K562 (cell line): ENCODE data around the gene MCOLN2. TPM values are rescaled to one million over a fixed set of nuclear protein-coding genes. Genes with fewer than 3 reads are reported as not detected.

ENCODE experiments used
- ATAC-seq: fragments of 200-7000 bp; cut with Tn5 transposase; 3 replicates; pipeline ENCODE4 v1.9.1; 2020; ENCODE audit warnings: moderate library complexity
- BruUV-seq: library from RNA; stranded (reverse); fragments of 400-500 nt; replicated peaks from 2 replicates; lab custom pipeline; 2021; lab: Mats Ljungman, UMichigan
- CTCF ChIA-PET: fragments of 300-600 bp; formaldehyde crosslinking; extraction: SDS; loops from one replicate; lab custom pipeline; 2021; ENCODE audit warnings: low intra/inter-chr PET ratio; lab: Yijun Ruan, JAX
- POLR2A ChIA-PET: fragments of 300-600, 350-650 bp; sonication (Branson Sonifier 250); formaldehyde crosslinking; extraction: SDS; loops from one replicate; lab custom pipeline; 2021; ENCODE audit warnings: antibody characterized with exemption, inconsistent platforms; lab: Yijun Ruan, JAX
- DNase-seq, 4 experiments: peaks; one replicate each; pipeline versions ENCODE4 v3.0.0 to v3.0.0-alpha.2; 2011 to 2018; ENCODE audit warnings: low spot score in 3 of 4, mixed read lengths in 3 of 4; ENCODE audit errors: extremely low read depth in 1 of 4
- FAIRE-seq: peaks from 2 replicates; lab custom pipeline; 2011; peaks lifted over from hg19 to GRCh38; lab: Jason Lieb, UNC
- H2AFZ ChIP-seq: 2 replicates; pipeline ENCODE4 v1.6.0; 2011; ENCODE audit warnings: low read depth, low read length, control low read depth, inconsistent platforms
- H3K27ac ChIP-seq: fragments of 200-600 bp; 3 replicates; pipeline ENCODE4 v1.8.0; 2011; ENCODE audit warnings: low read depth, mild to moderate bottlenecking, control low read depth, inconsistent platforms, low read length, moderate library complexity, mixed read lengths; ENCODE audit errors: extremely low read depth
- H3K27me3 ChIP-seq, 2 experiments: fragments of 300-600 bp in 1 of 2; 2 replicates in 1 of 2; 3 replicates in 1 of 2; pipeline versions ENCODE4 v1.6.0 to v1.8.0; 2011; ENCODE audit warnings: inconsistent platforms in 2 of 2, low read length in 2 of 2, mild to moderate bottlenecking in 1 of 2, mixed read lengths in 1 of 2, moderate library complexity in 1 of 2; ENCODE audit not compliant: control insufficient read depth in 2 of 2, insufficient read depth in 2 of 2
- H3K36me3 ChIP-seq: fragments of 300-600 bp; 3 replicates; pipeline ENCODE4 v1.8.0; 2011; ENCODE audit warnings: mild to moderate bottlenecking, low read length, inconsistent platforms; ENCODE audit not compliant: control insufficient read depth, insufficient read depth
- H3K4me1 ChIP-seq, 2 experiments: fragments of 200-600 bp in 1 of 2; replicated peaks in 1 of 2; 2 replicates in 1 of 2; 3 replicates in 1 of 2; pipeline versions ENCODE4 v1.5.1 to v1.8.0; 2011; ENCODE audit warnings: inconsistent platforms in 2 of 2, low read length in 2 of 2, mild to moderate bottlenecking in 1 of 2, mixed read lengths in 1 of 2, moderate library complexity in 1 of 2; ENCODE audit not compliant: control insufficient read depth in 2 of 2, insufficient read depth in 2 of 2
- H3K4me2 ChIP-seq: 2 replicates; pipeline ENCODE4 v1.6.1; 2011; ENCODE audit warnings: low read length, control low read depth, inconsistent platforms, mixed read lengths; ENCODE audit not compliant: insufficient read depth
- H3K4me3 ChIP-seq: fragments of 200-600 bp; sonication (generic), shearing (Covaris generic); 2 replicates; pipeline ENCODE4 v1.5.1; 2016; ENCODE audit warnings: control low read depth, inconsistent platforms
- H3K79me2 ChIP-seq: fragments of 200-600 bp; 3 replicates; pipeline ENCODE4 v1.8.0; 2011; ENCODE audit warnings: low read length, inconsistent platforms; ENCODE audit not compliant: control insufficient read depth, insufficient read depth
- H3K9ac ChIP-seq, 2 experiments: 2 replicates each; pipeline versions ENCODE4 v1.6.0 to v1.6.1; 2011; ENCODE audit warnings: low read depth in 2 of 2, low read length in 2 of 2, control low read depth in 1 of 2, inconsistent platforms in 1 of 2, mild to moderate bottlenecking in 1 of 2, mixed read lengths in 1 of 2; ENCODE audit not compliant: insufficient read depth in 1 of 2
- H3K9me1 ChIP-seq: one replicate; pipeline ENCODE4 v1.6.0; 2011; ENCODE audit warnings: inconsistent platforms, mild to moderate bottlenecking, low read length, moderate library complexity; ENCODE audit not compliant: control insufficient read depth, insufficient read depth
- H3K9me3 ChIP-seq: replicated peaks from 2 replicates; pipeline ENCODE4 v1.5.1; 2011; ENCODE audit warnings: low read depth, low read length, inconsistent platforms; ENCODE audit not compliant: control insufficient read depth, insufficient read depth
- H4K20me1 ChIP-seq: replicated peaks from 2 replicates; pipeline ENCODE4 v1.6.1; 2011; ENCODE audit warnings: low read length, inconsistent platforms, mixed read lengths; ENCODE audit not compliant: control insufficient read depth, insufficient read depth
- CBFA2T2 ChIP-seq: fragments of 450-650 bp; conservative IDR thresholded peaks from 2 replicates; pipeline ENCODE4 v1.6.1; 2017; ENCODE audit warnings: mild to moderate bottlenecking
- E2F6 ChIP-seq, 2 experiments: IDR thresholded peaks; 2 replicates each; pipeline ENCODE4 v1.6.1; 2011; ENCODE audit warnings: borderline replicate concordance in 1 of 2, control low read depth in 1 of 2, low read depth in 1 of 2, low read length in 1 of 2, mild to moderate bottlenecking in 1 of 2, mixed read lengths in 1 of 2, moderate library complexity in 1 of 2; ENCODE audit not compliant: insufficient read depth in 1 of 2, insufficient read length in 1 of 2, poor library complexity in 1 of 2, severe bottlenecking in 1 of 2; ENCODE audit errors: extremely low read depth in 1 of 2
- FOXP4 ChIP-seq: sonication (generic); formaldehyde crosslinking; IDR thresholded peaks from 2 replicates; pipeline ENCODE4 v1.8.0; 2022; ENCODE audit warnings: mild to moderate bottlenecking, missing genetic modification reagents, borderline replicate concordance
- WGBS: fragments of 100-300 bp; shearing (Covaris generic); methylation state at CpG from one replicate; pipeline ENCODE4 v1.1.6; 2016; ENCODE audit warnings: low coverage, mixed read lengths; ENCODE audit not compliant: insufficient coverage; ENCODE audit errors: missing lambda C conversion rate; 5-methylcytosine and 5-hydroxymethylcytosine counted together
- in situ Hi-C: fragments of 300-500 bp; cut with MboI; formaldehyde crosslinking; loops from 4 replicates; pipeline ENCODE4 v1.15.0; 2018; ENCODE audit warnings: inconsistent platforms, mixed read lengths
- intact Hi-C: fragments of 100-400 bp; cut with micrococcal nuclease; formaldehyde crosslinking; loops from 2 replicates; pipeline ENCODE4 v1.14.2; 2022
- polyA plus RNA-seq, 8 experiments: library from polyadenylated mRNA; depleted of rRNA in 4 of 8; stranded (reverse) in 5 of 8; unstranded in 3 of 8; fragments of >200 nt; fragmentation: Nextera tagmentation in 2 of 8; fragmentation: Illumina TruSeq in 1 of 8; extraction: Ambion mirVana in 2 of 8; extraction: Trizol in 1 of 8; gene quantifications; 2 replicates each; pipeline versions ENCODE4 v1.2.1 to v1.2.3, GENCODE V29; 2011 to 2014; ENCODE audit warnings: inconsistent platforms in 1 of 8, missing spikeins in 1 of 8
- total RNA-seq, 7 experiments: library from RNA; depleted of rRNA in 6 of 7; stranded (reverse); fragments of >200 nt in 6 of 7; fragmentation: Illumina TruSeq in 2 of 7; extraction: Trizol in 2 of 7; gene quantifications; 2 replicates each; pipeline versions ENCODE4 v1.2.1 to v1.2.3, GENCODE V29; 2011 to 2021; ENCODE audit warnings: low replicate concordance in 1 of 7

MCOLN2 gene
- total and polyA plus RNA-seq, 9 of the 15 experiments (the other 6 are each of a cell fraction or from before 2014, with no cell fraction given), result 0.18 TPM; not detected in 8

GRCh38 chr1:84919461-84919970, 77.4 kb downstream of the MCOLN2 start:
- Histone ChIP-seq H3K9me1 (no peaks in the 10 kb centered on the region), H3K27me3 (no peaks in the 10 kb centered on the region), H3K4me1 (no peaks in the 10 kb centered on the region), H3K4me2 (no peak overlapping the region), H3K9ac (no peak overlapping the region), H4K20me1 (no peaks in the 10 kb centered on the region), H3K27ac (no peak overlapping the region), H3K4me3 (no peak overlapping the region), H3K79me2 (no peaks in the 10 kb centered on the region), H3K36me3 (no peaks in the 10 kb centered on the region), H3K9me3 (no peaks in the 10 kb centered on the region), H2AFZ (no peak overlapping the region)
- intact Hi-C loops (no loop called here), in situ Hi-C loops (no loop called here)
- ATAC-seq (no peak), FAIRE-seq (no peak), DNase-seq (no peak)
- ChIA-PET POLR2A (no interaction called here), CTCF (no interaction called here)
- TF ChIP-seq E2F6 (IDR thresholded peaks at IDR 0.05; ENCODE audit: borderline replicate concordance in 1 of 2, extremely low read depth in 1 of 2, insufficient read depth in 1 of 2, insufficient read length in 1 of 2, low read depth in 1 of 2, low read length in 1 of 2, poor library complexity in 1 of 2, severe bottlenecking in 1 of 2) (no peak), CBFA2T2 (no peak), FOXP4 (CRISPR knock-in tag) (no peak)
- BruUV-seq, result no TSS peak
- WGBS, result 0% methylated on average over 4 of the region's 4 CpGs
